Astrocyte (in vitro differentiated cells and primary cell): ENCODE data around the gene MBNL2. TPM values are rescaled to one million over a fixed set of nuclear protein-coding genes. Genes with fewer than 3 reads are reported as not detected.

Experiments
- DNase-seq: peaks from one replicate; pipeline ENCODE4 v3.0.0-alpha.2; 2010; ENCODE audit warnings: low read depth
- FAIRE-seq: peaks from 2 replicates; lab custom pipeline; 2011; peaks lifted over from hg19 to GRCh38; lab: Jason Lieb, UNC
- H2AFZ ChIP-seq: 2 replicates; pipeline ENCODE4 v1.6.0; 2012; ENCODE audit warnings: low read depth, low read length, inconsistent platforms
- H3K27ac ChIP-seq: 2 replicates; pipeline ENCODE4 v1.5.1; 2011; ENCODE audit warnings: low read depth, low read length, inconsistent platforms
- H3K27me3 ChIP-seq: 2 replicates; pipeline ENCODE4 v1.6.0; 2011; ENCODE audit warnings: low read length, inconsistent platforms; ENCODE audit not compliant: insufficient read depth
- H3K36me3 ChIP-seq: 2 replicates; pipeline ENCODE4 v1.5.1; 2011; ENCODE audit warnings: low read length, inconsistent platforms; ENCODE audit not compliant: insufficient read depth
- H3K4me1 ChIP-seq: 2 replicates; pipeline ENCODE4 v1.5.1; 2011; ENCODE audit warnings: low read length, inconsistent platforms; ENCODE audit not compliant: insufficient read depth
- H3K4me2 ChIP-seq: 2 replicates; pipeline ENCODE4 v1.6.0; 2012; ENCODE audit warnings: low read length, inconsistent platforms
- H3K4me3 ChIP-seq: 2 replicates; pipeline ENCODE4 v1.5.1; 2011; ENCODE audit warnings: low read depth, mild to moderate bottlenecking, low read length, inconsistent platforms; ENCODE audit not compliant: insufficient read depth
- H3K79me2 ChIP-seq: 2 replicates; pipeline ENCODE4 v1.6.0; 2012; ENCODE audit warnings: mild to moderate bottlenecking, low read length, inconsistent platforms; ENCODE audit not compliant: insufficient read depth
- H3K9ac ChIP-seq: 2 replicates; pipeline ENCODE4 v1.6.0; 2012; ENCODE audit warnings: mild to moderate bottlenecking, low read length, inconsistent platforms
- H3K9me3 ChIP-seq: 2 replicates; pipeline ENCODE4 v1.5.1; 2012; ENCODE audit warnings: low read depth, mild to moderate bottlenecking, low read length, inconsistent platforms; ENCODE audit not compliant: insufficient read depth
- H4K20me1 ChIP-seq: 2 replicates; pipeline ENCODE4 v1.6.0; 2012; ENCODE audit warnings: low read length, inconsistent platforms; ENCODE audit not compliant: insufficient read depth
- H3K27ac Mint-ChIP-seq: one replicate; pipeline ENCODE4 v1.8.0; 2021; ENCODE audit warnings: mild to moderate bottlenecking, mixed read lengths; ENCODE audit not compliant: unreplicated experiment
- H3K27me3 Mint-ChIP-seq: one replicate; pipeline ENCODE4 v1.8.0; 2021; ENCODE audit warnings: low read depth, mixed read lengths; ENCODE audit not compliant: unreplicated experiment
- H3K36me3 Mint-ChIP-seq: one replicate; pipeline ENCODE4 v1.8.0; 2021; ENCODE audit warnings: low read depth, mixed read lengths; ENCODE audit not compliant: unreplicated experiment
- H3K4me1 Mint-ChIP-seq: one replicate; pipeline ENCODE4 v1.8.0; 2021; ENCODE audit warnings: low read depth, mixed read lengths; ENCODE audit not compliant: unreplicated experiment
- H3K4me3 Mint-ChIP-seq: one replicate; pipeline ENCODE4 v1.8.0; 2021; ENCODE audit warnings: mild to moderate bottlenecking, moderate library complexity, mixed read lengths; ENCODE audit not compliant: unreplicated experiment
- H3K9me3 Mint-ChIP-seq: one replicate; pipeline ENCODE4 v1.8.0; 2021; ENCODE audit warnings: mild to moderate bottlenecking, mixed read lengths; ENCODE audit not compliant: unreplicated experiment
- CTCF ChIP-seq: IDR thresholded peaks from 2 replicates; pipeline ENCODE4 v1.5.1; 2011; ENCODE audit warnings: low read depth, mild to moderate bottlenecking, inconsistent platforms, low read length, moderate library complexity; ENCODE audit not compliant: insufficient read depth
- EZH2 ChIP-seq: IDR thresholded peaks from 2 replicates; pipeline ENCODE4 v1.6.1; 2012; ENCODE audit warnings: mild to moderate bottlenecking, low read length, inconsistent platforms; ENCODE audit not compliant: insufficient read depth
- total RNA-seq: library from RNA; stranded (reverse); gene quantifications from 2 replicates; pipeline ENCODE4 v1.2.1, GENCODE V29; 2021

Gene MBNL2
- total RNA-seq, 1 donor from 2014 or later, result 66.5 TPM

- Histone ChIP-seq H3K4me2 (peak overlapping the region; percentile 99), H3K27ac (no peak overlapping the region), H2AFZ (no peak overlapping the region), H4K20me1 (peaks cover 74% of the 10 kb centered on the region), H3K4me3 (no peak overlapping the region), H3K9ac (no peak overlapping the region), H3K27me3 (no peaks in the 10 kb centered on the region), H3K36me3 (no peaks in the 10 kb centered on the region), H3K79me2 (peaks cover 97% of the 10 kb centered on the region), H3K9me3 (no peaks in the 10 kb centered on the region), H3K4me1 (peaks cover 36% of the 10 kb centered on the region)
- H3K27me3 Mint-ChIP-seq, result no peaks in the 10 kb centered on the region
- H3K4me1 Mint-ChIP-seq, result peaks cover 29% of the 10 kb centered on the region
- TF ChIP-seq CTCF (no peak), EZH2 (no peak)
- DNase-seq (no peak), FAIRE-seq (no peak)
- H3K36me3 Mint-ChIP-seq, result peaks cover 8% of the 10 kb centered on the region
- peaks cover 2% of the 10 kb centered on the region for H3K9me3 Mint-ChIP-seq
- peak overlapping the region; percentile 54 for H3K4me3 Mint-ChIP-seq
- peak overlapping the region; percentile 55 for H3K27ac Mint-ChIP-seq
Observed at GRCh38 chr13:97226788-97227627, 4.9 kb downstream of the MBNL2 start.

DNA sequence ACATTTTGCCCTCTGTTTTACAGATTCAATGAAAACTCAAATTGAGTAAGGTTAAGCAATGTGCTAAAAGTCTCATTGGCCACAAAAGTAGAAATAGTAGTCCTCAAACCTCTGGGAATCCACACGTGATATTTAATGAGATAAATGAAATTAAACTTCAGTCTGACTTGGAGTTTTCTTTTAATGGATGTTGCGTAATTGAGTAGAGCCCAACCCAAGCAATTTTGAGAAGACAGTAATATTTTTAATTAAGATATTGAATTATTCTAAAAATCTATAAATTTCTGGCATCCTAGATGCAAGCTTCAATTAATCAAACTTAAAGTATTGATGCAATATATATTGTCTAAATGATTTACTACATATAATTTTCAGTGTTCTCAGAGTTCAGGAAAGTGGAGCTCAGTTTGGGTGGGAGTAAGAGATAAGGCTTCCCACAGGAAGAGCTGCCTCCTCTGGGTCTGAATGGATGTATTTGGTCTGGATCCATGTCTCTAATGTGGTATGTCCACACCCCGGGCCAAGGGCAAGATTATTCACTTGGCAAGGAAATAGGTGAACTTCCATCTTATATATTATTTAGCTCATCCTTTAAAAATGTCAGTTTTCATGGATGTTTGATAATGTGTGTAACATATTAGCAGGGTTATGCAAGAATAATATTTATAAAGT is 6.9 kb downstream of the MBNL2 start:
- H3K4me1 ChIP-seq, result peaks cover 38% of the 10 kb centered on the region
- H3K79me2 ChIP-seq, result peaks cover 98% of the 10 kb centered on the region
- FAIRE-seq (no peak), DNase-seq (peak; percentile 81)
- no peak overlapping the region for H3K4me3 ChIP-seq
- no peak overlapping the region for H3K27ac ChIP-seq
- Mint-ChIP-seq H3K36me3 (peaks cover 12% of the 10 kb centered on the region), H3K27me3 (no peaks in the 10 kb centered on the region), H3K27ac (no peak overlapping the region), H3K9me3 (peaks cover 2% of the 10 kb centered on the region), H3K4me3 (no peak overlapping the region), H3K4me1 (peaks cover 34% of the 10 kb centered on the region)
- H3K4me2 ChIP-seq, result peak overlapping the region; percentile 24
- no peak overlapping the region for H2AFZ ChIP-seq
- H3K9me3 ChIP-seq, result no peaks in the 10 kb centered on the region
- H3K27me3 ChIP-seq, result no peaks in the 10 kb centered on the region
- peaks cover 87% of the 10 kb centered on the region for H4K20me1 ChIP-seq
- TF ChIP-seq CTCF (no peak), EZH2 (no peak)
- no peaks in the 10 kb centered on the region for H3K36me3 ChIP-seq
- no peak overlapping the region for H3K9ac ChIP-seq
